Kidney capillary endothelial cell (primary cell): ENCODE measurements around the gene RASAL3.
"Not testable (repeated sequence)": the region's sequence is repeated elsewhere in the genome, so short reads cannot be mapped to it uniquely, and the experiment has no call there.

Source experiments
- DNase-seq: peaks from one replicate; pipeline ENCODE4 v3.0.0-alpha.2; 2018; ENCODE audit warnings: low spot score

Gene RASAL3

GRCh38 chr19:15473821-15474220, 9.5 kb upstream of the RASAL3 start:
- DNase-seq: not testable (repeated sequence)

GRCh38 chr19:15471639-15472101, 7.3 kb upstream of the RASAL3 start:
- DNase-seq: no peak

GRCh38 chr19:15469513-15470297, 5.4 kb upstream of the RASAL3 start:
- DNase-seq: no peak

GRCh38 chr19:15468675-15469512, 4.5 kb upstream of the RASAL3 start:
- no peak for DNase-seq

GRCh38 chr19:15467734-15468214, 3.4 kb upstream of the RASAL3 start:
- no peak for DNase-seq

- DNase-seq: peak; percentile 75
Observed at GRCh38 chr19:15466851-15467733, 2.7 kb upstream of the RASAL3 start.

- DNase-seq: no peak
Observed at GRCh38 chr19:15463861-15464371, 428 bp downstream of the RASAL3 start.

- DNase-seq: no peak
Observed at GRCh38 chr19:15461694-15462093, 2.6 kb downstream of the RASAL3 start.

GRCh38 chr19:15457701-15458484, 6.5 kb downstream of the RASAL3 start:
- DNase-seq: no peak

GRCh38 chr19:15456871-15457700, 7.3 kb downstream of the RASAL3 start:
- DNase-seq: no peak

GRCh38 chr19:15456441-15456840, 7.9 kb downstream of the RASAL3 start:
- DNase-seq: no peak

GRCh38 chr19:15455996-15456395, 8.3 kb downstream of the RASAL3 start:
- no peak for DNase-seq

GRCh38 chr19:15453906-15454860, 10.2 kb downstream of the RASAL3 start:
- no peak for DNase-seq

- DNase-seq: no peak
Observed at GRCh38 chr19:15453091-15453578, 11.2 kb downstream of the RASAL3 start.

- peak; percentile 54 for DNase-seq
Observed at GRCh38 chr19:15452111-15453047, 12.0 kb downstream of the RASAL3 start.

- no peak for DNase-seq
Observed at GRCh38 chr19:15450528-15450890, 13.8 kb downstream of the RASAL3 start.
